CD4-positive, CD25-positive, alpha-beta regulatory T cell (primary cell): ENCODE measurements around the gene EFNB1. TPM values are rescaled to one million over a fixed set of nuclear protein-coding genes. Genes with fewer than 3 reads are reported as not detected.

ENCODE experiments used
- ATAC-seq, 2 donors: fragments of 150-1000 bp; cut with Tn5 transposase; one replicate each; pipeline ENCODE4 v1.10.0; 2021; ENCODE audit warnings: low read depth in 2 of 2, moderate number of reproducible peaks in 2 of 2, moderate library complexity in 1 of 2
- DNase-seq, 3 donors: peaks; one replicate each; pipeline versions ENCODE4 v3.0.0 to v3.0.0-alpha.2; 2012 to 2022; ENCODE audit warnings: mixed read lengths in 1 of 3
- H3K27ac ChIP-seq: one replicate; pipeline ENCODE4 v1.7.0; 2013; ENCODE audit warnings: mild to moderate bottlenecking, low read length; ENCODE audit not compliant: insufficient read depth, poor library complexity, severe bottlenecking
- H3K27me3 ChIP-seq: one replicate; pipeline ENCODE4 v1.7.0; 2013; ENCODE audit warnings: low read length; ENCODE audit not compliant: control insufficient read depth, insufficient read depth
- H3K36me3 ChIP-seq: one replicate; pipeline ENCODE4 v1.7.0; 2013; ENCODE audit warnings: mild to moderate bottlenecking, low read length, moderate library complexity; ENCODE audit not compliant: control insufficient read depth, insufficient read depth
- H3K4me1 ChIP-seq: 2 replicates; pipeline ENCODE4 v1.7.0; 2013; ENCODE audit warnings: mild to moderate bottlenecking, low read length; ENCODE audit not compliant: insufficient read depth, control insufficient read depth, poor library complexity, severe bottlenecking
- H3K4me3 ChIP-seq: one replicate; pipeline ENCODE4 v1.7.0; 2013; ENCODE audit warnings: low read depth, mild to moderate bottlenecking, low read length, moderate library complexity
- H3K9me3 ChIP-seq, 2 experiments: 1 replicate in 1 of 2; 2 replicates in 1 of 2; pipeline ENCODE4 v1.7.0; 2013; ENCODE audit warnings: low read length in 2 of 2, mild to moderate bottlenecking in 1 of 2, moderate library complexity in 1 of 2; ENCODE audit not compliant: control insufficient read depth in 2 of 2
- H3K27ac Mint-ChIP-seq, 3 donors: one replicate each; pipeline ENCODE4 v1.8.0; 2020 to 2022; ENCODE audit warnings: mild to moderate bottlenecking in 3 of 3, mixed read lengths in 3 of 3, moderate library complexity in 2 of 3
- H3K27me3 Mint-ChIP-seq: one replicate; pipeline ENCODE4 v1.8.0; 2022; ENCODE audit warnings: mild to moderate bottlenecking, mixed read lengths
- H3K36me3 Mint-ChIP-seq: one replicate; pipeline ENCODE4 v1.8.0; 2020; ENCODE audit warnings: mixed read lengths
- H3K4me1 Mint-ChIP-seq, 4 donors: one replicate each; pipeline ENCODE4 v1.8.0; 2020 to 2022; ENCODE audit warnings: mixed read lengths in 4 of 4, mild to moderate bottlenecking in 1 of 4
- H3K4me3 Mint-ChIP-seq, 4 donors: one replicate each; pipeline ENCODE4 v1.8.0; 2020 to 2022; ENCODE audit warnings: mild to moderate bottlenecking in 4 of 4, mixed read lengths in 4 of 4, moderate library complexity in 3 of 4
- H3K9me3 Mint-ChIP-seq, 7 donors: one replicate each; pipeline ENCODE4 v1.8.0; 2020 to 2022; ENCODE audit warnings: mixed read lengths in 7 of 7, mild to moderate bottlenecking in 3 of 7, moderate library complexity in 2 of 7
- polyA plus RNA-seq, 4 donors: library from polyadenylated mRNA; unstranded; fragments of 300-500 nt; fragmentation: Illumina TruSeq; gene quantifications; one replicate each; pipeline ENCODE4 v1.2.3, GENCODE V29; 2021
- total RNA-seq: library from RNA; stranded (reverse); gene quantifications from one replicate; pipeline ENCODE4 v1.2.3, GENCODE V29; 2022

The EFNB1 gene
- total and polyA plus RNA-seq, 5 donors from 2014 or later = 1.8 to 3.7 (median 3.3) TPM

- Histone ChIP-seq H3K4me1 (no peaks in the 10 kb centered on the region), H3K36me3 (no peaks in the 10 kb centered on the region), H3K27ac (no peak overlapping the region), H3K9me3 (no peaks in the 10 kb centered on the region), H3K27me3 (no peaks in the 10 kb centered on the region), H3K4me3 (no peak overlapping the region)
- no peak for ATAC-seq
- no peak for DNase-seq
- no peak overlapping the region for H3K4me3 Mint-ChIP-seq
- H3K36me3 Mint-ChIP-seq = no peaks in the 10 kb centered on the region
- no peaks in the 10 kb centered on the region for H3K9me3 Mint-ChIP-seq
- no peak overlapping the region for H3K27ac Mint-ChIP-seq
- peaks cover 1% of the 10 kb centered on the region for H3K27me3 Mint-ChIP-seq
- H3K4me1 Mint-ChIP-seq = peaks cover 0 to 7% (median 3%) of the 10 kb centered on the region in 4 donors
These were observed 5.2 kb upstream of the EFNB1 start for GRCh38 chrX:68823413-68824151.

GRCh38 chrX:68824152-68824433, 4.7 kb upstream of the EFNB1 start:
- Mint-ChIP-seq H3K36me3 (no peaks in the 10 kb centered on the region), H3K27ac (no peak overlapping the region)

DNA sequence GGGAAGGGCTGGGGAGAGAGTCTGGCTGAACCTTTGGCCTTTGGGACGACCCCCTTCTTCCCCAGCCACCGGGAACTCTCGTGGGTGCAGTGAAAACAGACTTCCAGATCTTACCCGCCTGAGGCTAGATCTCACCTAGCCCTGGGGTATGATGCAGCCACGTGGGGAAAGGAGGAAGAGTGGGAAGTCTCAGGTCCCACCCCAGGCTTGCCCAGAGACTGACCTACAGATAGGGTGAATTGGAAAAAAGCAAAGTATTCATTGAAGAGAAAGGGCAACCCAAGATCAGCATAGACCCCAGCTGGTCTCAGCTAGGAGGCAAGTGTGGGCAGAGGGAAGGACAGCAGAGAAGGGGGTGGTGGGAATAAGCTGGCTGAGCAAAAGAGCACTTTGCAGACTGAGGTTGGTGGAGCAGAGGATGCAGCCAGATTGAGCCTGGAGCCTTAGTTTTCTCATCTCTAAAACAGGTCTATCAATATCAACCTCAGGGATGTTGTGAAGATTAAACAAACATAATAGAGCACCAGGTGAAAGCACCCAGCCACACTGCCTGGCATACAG, 4.2 kb upstream of the EFNB1 start:
- Mint-ChIP-seq H3K27ac (no peak overlapping the region), H3K4me1 (peaks cover 0 to 8% (median 6%) of the 10 kb centered on the region in 4 donors), H3K36me3 (no peaks in the 10 kb centered on the region), H3K27me3 (peaks cover 4% of the 10 kb centered on the region), H3K4me3 (no peak overlapping the region), H3K9me3 (no peaks in the 10 kb centered on the region)
- ATAC-seq = no peak
- H3K4me1 ChIP-seq = no peaks in the 10 kb centered on the region
- H3K27ac ChIP-seq = no peak overlapping the region
- no peaks in the 10 kb centered on the region for H3K36me3 ChIP-seq
- no peak for DNase-seq
- H3K4me3 ChIP-seq = no peak overlapping the region
- H3K9me3 ChIP-seq = no peaks in the 10 kb centered on the region
- no peaks in the 10 kb centered on the region for H3K27me3 ChIP-seq

More at GRCh38 chrX:68824152-68824433, 4.7 kb upstream of the EFNB1 start:
- no peaks in the 10 kb centered on the region for H3K9me3 Mint-ChIP-seq
- H3K4me3 ChIP-seq = no peak overlapping the region
- DNase-seq (no peak), ATAC-seq (no peak)
- no peak overlapping the region for H3K27ac ChIP-seq
- H3K4me1 ChIP-seq = no peaks in the 10 kb centered on the region
- H3K36me3 ChIP-seq = no peaks in the 10 kb centered on the region
- H3K27me3 ChIP-seq = no peaks in the 10 kb centered on the region
- no peaks in the 10 kb centered on the region for H3K9me3 ChIP-seq
- H3K27me3 Mint-ChIP-seq = peaks cover 4% of the 10 kb centered on the region
- H3K4me3 Mint-ChIP-seq = no peak overlapping the region
- H3K4me1 Mint-ChIP-seq = peaks cover 0 to 8% (median 6%) of the 10 kb centered on the region in 4 donors

DNA sequence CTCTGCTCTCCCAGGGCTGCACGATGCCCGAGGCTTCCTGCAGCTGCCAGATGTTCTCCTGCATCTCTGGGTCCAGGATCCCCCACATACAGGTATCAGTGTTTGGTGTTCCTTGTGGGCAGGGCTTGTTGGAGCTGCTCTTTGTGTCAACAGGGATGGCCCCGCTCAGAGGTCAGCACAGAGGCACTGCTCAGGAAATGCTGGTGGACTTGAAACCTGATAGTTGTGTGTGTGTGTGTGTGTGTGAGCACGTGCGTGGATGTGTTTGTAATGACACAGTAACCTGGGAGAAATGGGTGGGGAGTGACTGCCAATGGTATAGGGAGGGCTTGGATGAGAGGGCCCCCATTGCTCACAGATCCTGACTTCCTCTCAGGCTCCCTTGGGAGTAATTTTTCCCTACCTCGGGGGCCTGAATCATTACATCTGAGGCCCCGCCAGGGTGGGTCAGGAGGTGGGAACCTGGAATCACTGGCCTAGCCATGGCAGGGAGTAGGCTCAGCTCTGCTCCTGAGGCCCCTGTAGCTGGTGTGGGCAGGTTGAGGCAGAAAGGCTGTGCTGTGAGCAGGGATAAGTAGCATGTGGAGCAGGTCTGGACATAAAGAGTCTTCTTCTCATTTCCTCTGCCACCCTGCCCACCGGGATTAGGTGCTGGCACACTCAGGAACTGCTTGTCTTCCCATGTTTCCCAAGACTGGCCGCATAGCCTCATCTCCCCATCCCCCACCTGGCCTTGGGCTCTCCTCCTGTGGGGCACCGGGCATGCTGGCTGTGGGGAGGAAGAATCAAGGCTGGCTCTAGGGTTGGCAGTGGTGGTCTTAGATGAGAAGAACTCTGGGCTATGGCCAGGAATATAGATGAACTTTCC, 2.5 kb upstream of the EFNB1 start:
- Histone ChIP-seq H3K4me3 (no peak overlapping the region), H3K27ac (no peak overlapping the region), H3K27me3 (no peaks in the 10 kb centered on the region), H3K4me1 (peaks cover 14% of the 10 kb centered on the region), H3K9me3 (no peaks in the 10 kb centered on the region), H3K36me3 (no peaks in the 10 kb centered on the region)
- DNase-seq = no peak
- Mint-ChIP-seq H3K27me3 (peaks cover 4% of the 10 kb centered on the region), H3K4me3 (peak overlapping the region in 1 of 4 donors; percentile 73), H3K27ac (no peak overlapping the region), H3K9me3 (no peaks in the 10 kb centered on the region), H3K4me1 (peaks cover 0 to 16% (median 6%) of the 10 kb centered on the region in 4 donors), H3K36me3 (no peaks in the 10 kb centered on the region)
- no peak for ATAC-seq

GRCh38 chrX:68827256-68827655, 1.6 kb upstream of the EFNB1 start:
- peaks cover 22% of the 10 kb centered on the region for H3K4me1 ChIP-seq
- Mint-ChIP-seq H3K4me3 (peak overlapping the region in 1 of 4 donors; percentile 70), H3K27me3 (peaks cover 4% of the 10 kb centered on the region), H3K9me3 (no peaks in the 10 kb centered on the region), H3K4me1 (peaks cover 0 to 25% (median 7%) of the 10 kb centered on the region in 4 donors), H3K27ac (no peak overlapping the region), H3K36me3 (no peaks in the 10 kb centered on the region)
- no peak for DNase-seq
- H3K27ac ChIP-seq = no peak overlapping the region
- H3K36me3 ChIP-seq = no peaks in the 10 kb centered on the region
- no peaks in the 10 kb centered on the region for H3K27me3 ChIP-seq
- no peaks in the 10 kb centered on the region for H3K9me3 ChIP-seq
- no peak overlapping the region for H3K4me3 ChIP-seq
- ATAC-seq = no peak

DNA sequence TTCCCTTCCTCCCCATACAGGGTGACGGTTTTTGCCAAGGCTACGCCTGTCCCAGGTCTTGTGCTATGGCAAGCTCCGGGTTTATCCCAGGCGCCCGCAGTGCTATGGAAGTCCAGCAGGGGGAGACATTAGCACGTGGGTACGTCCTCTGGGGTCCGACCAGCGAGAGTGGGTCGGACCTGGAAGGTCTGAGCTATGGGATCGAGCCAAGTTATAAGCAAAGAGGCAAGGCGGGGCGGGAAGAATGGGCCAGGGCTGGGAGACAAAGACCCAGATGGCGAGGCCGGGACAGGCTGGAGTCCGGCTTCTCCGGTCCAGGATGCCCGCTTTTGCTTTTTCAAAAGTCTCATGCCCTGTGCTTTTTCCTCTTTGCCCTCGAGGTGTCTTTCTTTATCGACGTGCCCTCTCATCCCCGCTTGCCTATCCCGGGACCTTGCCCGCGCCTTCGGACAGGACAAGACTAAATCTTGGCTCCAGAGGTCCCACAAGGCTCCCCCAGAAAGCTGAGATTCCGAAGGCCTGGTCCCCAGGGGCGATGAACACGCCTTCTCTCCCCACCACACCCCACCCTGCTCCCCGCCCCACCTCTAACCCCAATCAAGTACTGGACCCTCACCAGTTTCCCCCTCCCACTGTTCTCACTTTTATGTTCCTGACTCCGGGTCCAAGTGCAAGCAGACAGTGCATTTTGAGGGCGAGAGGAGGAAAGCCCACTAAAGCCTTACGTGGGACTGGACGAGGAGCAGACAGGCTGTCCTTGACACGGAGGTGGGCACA, 785 bp upstream of the EFNB1 start:
- Mint-ChIP-seq H3K27ac (peak overlapping the region in 2 of 3 donors; percentile 83 to 89), H3K4me1 (peaks cover 0 to 25% (median 5%) of the 10 kb centered on the region in 4 donors), H3K4me3 (peak overlapping the region; percentile 94 to 98 (median 95)), H3K9me3 (no peaks in the 10 kb centered on the region), H3K36me3 (no peaks in the 10 kb centered on the region), H3K27me3 (peaks cover 4% of the 10 kb centered on the region)
- peak; percentile 27 to 36 for ATAC-seq
- H3K36me3 ChIP-seq = no peaks in the 10 kb centered on the region
- H3K9me3 ChIP-seq = no peaks in the 10 kb centered on the region
- peak overlapping the region; percentile 77 for H3K4me3 ChIP-seq
- no peaks in the 10 kb centered on the region for H3K27me3 ChIP-seq
- DNase-seq = peak; percentile 54 to 76 (median 70)
- H3K27ac ChIP-seq = no peak overlapping the region
- peaks cover 25% of the 10 kb centered on the region for H3K4me1 ChIP-seq
